ENCODE results near the gene PEDS1. TPM values are rescaled to one million over a fixed set of nuclear protein-coding genes. Genes with fewer than 3 reads are reported as not detected.

The PEDS1 gene
- total RNA-seq, 2 donors from 2014 or later, result 34.5 to 54.8 TPM

DNA sequence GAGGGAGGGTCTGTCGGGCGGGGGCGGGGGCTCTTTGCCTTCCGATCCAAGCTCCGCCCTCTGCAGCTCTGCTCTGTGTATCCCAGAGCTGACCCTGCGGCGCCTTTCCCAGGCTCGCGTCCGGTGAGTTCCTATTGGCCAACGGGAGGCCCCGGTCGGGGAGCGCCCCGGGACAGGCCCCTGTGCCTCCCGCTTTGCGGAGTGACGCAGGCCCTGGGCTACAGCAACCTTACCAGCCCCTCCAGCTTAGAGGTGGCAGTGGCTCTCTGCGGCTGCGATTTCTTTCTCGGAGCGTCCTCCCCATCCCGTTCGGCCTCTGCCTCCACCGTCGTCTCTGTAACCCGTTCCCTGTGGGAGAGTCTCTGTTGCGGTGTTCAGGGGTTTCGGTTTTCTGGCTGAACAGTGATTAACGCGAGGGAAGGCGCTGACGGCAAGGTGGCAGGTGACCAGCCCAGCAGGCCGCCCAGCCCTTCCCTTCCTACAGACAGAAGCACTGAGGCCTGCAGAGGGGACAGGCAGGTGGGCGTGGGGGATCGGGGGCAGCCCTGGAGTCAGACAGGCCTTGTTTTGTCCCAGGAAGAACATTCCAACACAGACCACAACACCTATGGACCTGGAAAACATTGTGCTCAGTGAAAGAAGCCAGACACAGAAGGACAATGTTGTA is 19.0 kb upstream of the PEDS1 start:
- WGBS, result 7% methylated on average over 27 of the region's 36 CpGs
- peak; percentile 65 for TF ChIP-seq POLR2A (IDR thresholded peaks at IDR 0.05)
- peak; percentile 76 for TF ChIP-seq POLR2AphosphoS5 (IDR thresholded peaks at IDR 0.05)
- no peak for TF ChIP-seq CTCF (IDR thresholded peaks at IDR 0.05)
- H3K4me3 ChIP-seq, result peak overlapping the region; percentile 39 to 40
- intact Hi-C loops (cut with DNase I), result no loop called here
- peak overlapping the region; percentile 79 to 87 for H3K27ac ChIP-seq
- peak; percentile 67 for DNase-seq (ENCODE audit: low spot score)
- peaks cover 3% of the 10 kb centered on the region for H3K4me1 ChIP-seq (replicated peaks)
- H3K9me3 ChIP-seq, result no peaks in the 10 kb centered on the region
- H3K27me3 ChIP-seq (replicated peaks; ENCODE audit: insufficient read depth), result no peaks in the 10 kb centered on the region
- no peaks in the 10 kb centered on the region for H3K36me3 ChIP-seq

GRCh38 chr20:50170549-50171220 is 17.2 kb upstream of the PEDS1 start:
- Histone ChIP-seq H3K27me3 (replicated peaks; ENCODE audit: insufficient read depth) (no peaks in the 10 kb centered on the region), H3K4me1 (replicated peaks) (peaks cover 3% of the 10 kb centered on the region), H3K36me3 (no peaks in the 10 kb centered on the region), H3K27ac (no peak overlapping the region), H3K9me3 (no peaks in the 10 kb centered on the region), H3K4me3 (no peak overlapping the region)
- TF ChIP-seq POLR2AphosphoS5 (IDR thresholded peaks at IDR 0.05) (no peak), POLR2A (IDR thresholded peaks at IDR 0.05) (no peak)
- intact Hi-C loops (cut with DNase I), result no loop called here
- WGBS, result 86% methylated on average over 14 of the region's 14 CpGs
- no peak for DNase-seq (ENCODE audit: low spot score)

DNA sequence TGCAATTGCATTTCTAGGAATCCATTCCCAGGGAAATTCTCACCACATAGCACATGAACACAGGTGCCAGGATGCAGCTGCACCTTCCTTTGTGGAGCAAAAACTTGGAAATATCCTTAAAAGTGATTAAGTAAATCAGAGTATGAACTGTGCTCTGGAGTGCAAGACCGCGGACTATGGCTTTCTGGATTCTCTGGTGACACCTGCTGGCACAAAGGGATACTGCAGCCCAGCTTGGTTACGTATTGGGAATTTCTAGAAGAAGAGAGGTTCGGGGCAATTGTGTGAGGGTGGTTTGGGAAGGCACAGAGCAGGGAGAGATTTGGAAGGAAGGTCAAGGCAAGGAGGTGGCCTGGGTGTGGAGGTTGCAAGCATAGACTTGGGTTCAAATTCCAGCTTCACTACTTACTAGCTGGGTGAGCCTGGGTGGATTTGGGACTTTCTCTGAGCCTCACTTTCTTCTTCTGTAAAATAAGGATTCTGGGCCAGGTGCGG is 15.9 kb upstream of the PEDS1 start:
- no peaks in the 10 kb centered on the region for H3K9me3 ChIP-seq
- H3K27me3 ChIP-seq (replicated peaks; ENCODE audit: insufficient read depth), result no peaks in the 10 kb centered on the region
- DNase-seq (ENCODE audit: low spot score), result peak; percentile 81
- H3K4me1 ChIP-seq (replicated peaks), result peaks cover 3% of the 10 kb centered on the region
- 22% methylated on average over 5 of the region's 5 CpGs for WGBS
- H3K27ac ChIP-seq, result no peak overlapping the region
- TF ChIP-seq CTCF (IDR thresholded peaks at IDR 0.05) (peak; percentile 85 to 98 (median 96)), POLR2AphosphoS5 (IDR thresholded peaks at IDR 0.05) (peak; percentile 78), POLR2A (IDR thresholded peaks at IDR 0.05) (no peak)
- H3K4me3 ChIP-seq, result no peak overlapping the region
- intact Hi-C loops (cut with DNase I), result loop anchor here (1.0 kb wide), 1 partner anchor 48 kb away; no protein-coding TSS in a partner anchor
- H3K36me3 ChIP-seq, result no peaks in the 10 kb centered on the region

DNA sequence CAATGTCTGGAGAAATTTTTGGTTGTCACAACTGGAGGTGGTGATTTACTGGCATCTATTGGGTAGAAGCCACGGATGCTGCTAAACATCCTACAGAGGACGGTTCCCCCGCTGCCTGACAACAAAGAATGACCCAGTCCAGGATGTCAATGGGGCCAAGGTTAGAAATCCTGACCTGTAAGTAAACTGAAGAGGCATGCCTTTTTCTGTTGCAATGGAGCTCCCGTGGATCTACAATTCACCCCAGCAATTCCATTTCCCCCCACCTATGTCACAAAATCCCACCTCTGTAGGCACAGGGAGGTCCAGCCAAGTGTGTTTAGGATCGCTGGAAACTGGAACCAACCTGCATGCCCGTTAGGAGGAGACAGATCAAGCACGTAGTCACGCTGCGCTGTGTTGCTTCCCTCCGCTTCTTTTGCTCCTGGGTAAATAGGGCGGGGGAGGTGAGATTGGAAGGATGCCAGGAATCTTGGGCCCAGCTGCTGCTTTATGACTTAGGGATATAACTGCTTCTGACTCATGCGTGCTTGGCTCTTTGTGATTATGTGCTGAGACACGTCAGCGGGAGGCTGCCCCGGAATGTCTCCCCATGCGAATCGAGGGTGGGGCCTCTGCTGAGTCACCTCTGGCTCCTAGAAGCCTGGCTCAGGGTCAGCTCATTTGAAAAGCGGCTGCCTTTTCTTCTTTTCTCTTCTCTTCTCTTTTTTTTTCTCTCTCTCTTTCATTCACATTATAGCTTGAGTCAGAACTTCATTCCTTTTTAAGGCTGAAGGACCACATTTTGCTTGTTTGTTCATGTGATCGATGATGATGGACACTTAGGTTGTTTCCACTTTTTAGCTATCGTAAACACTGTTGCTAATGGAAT is 12.4 kb upstream of the PEDS1 start:
- intact Hi-C loops (cut with DNase I), result no loop called here
- 4% methylated on average over 20 of the region's 20 CpGs for WGBS
- H3K27me3 ChIP-seq (replicated peaks; ENCODE audit: insufficient read depth), result no peaks in the 10 kb centered on the region

More for the DNA sequence above, 12.4 kb upstream of the PEDS1 start:
- Histone ChIP-seq H3K4me3 (peak overlapping the region in 1 of 2 donors; percentile 8), H3K4me1 (replicated peaks) (no peaks in the 10 kb centered on the region), H3K27ac (peak overlapping the region; percentile 80 to 83), H3K36me3 (no peaks in the 10 kb centered on the region), H3K9me3 (no peaks in the 10 kb centered on the region)
- TF ChIP-seq CTCF (IDR thresholded peaks at IDR 0.05) (no peak), POLR2AphosphoS5 (IDR thresholded peaks at IDR 0.05) (peak; percentile 100), POLR2A (IDR thresholded peaks at IDR 0.05) (peak; percentile 56)
- DNase-seq (ENCODE audit: low spot score), result peak; percentile 99
